COR-L47 (cell line): Measurements from ENCODE around the gene PPCDC.
"Not testable (repeated sequence)": the region's sequence is repeated elsewhere in the genome, so short reads cannot be mapped to it uniquely, and the experiment has no call there.

Source experiments
- DNase-seq: peaks from one replicate; lab custom pipeline; 2025; lab: John Stamatoyannopoulos, UW

PPCDC gene

GRCh38 chr15:75067123-75067830, 43.9 kb downstream of the PPCDC start:
- no peak for DNase-seq

- DNase-seq, result no peak
Observed at GRCh38 chr15:75068748-75069147, 45.4 kb downstream of the PPCDC start.

GRCh38 chr15:75069301-75069925, 46.0 kb downstream of the PPCDC start:
- no peak for DNase-seq

GRCh38 chr15:75070674-75071073, 47.3 kb downstream of the PPCDC start:
- DNase-seq, result no peak

- no peak for DNase-seq
Observed at GRCh38 chr15:75073197-75073596, 49.8 kb downstream of the PPCDC start.

GRCh38 chr15:75076277-75076676, 52.9 kb downstream of the PPCDC start:
- DNase-seq, result no peak

GRCh38 chr15:75077551-75077961, 54.2 kb downstream of the PPCDC start:
- DNase-seq, result not testable (repeated sequence)

GRCh38 chr15:75081150-75081549, 57.8 kb downstream of the PPCDC start:
- DNase-seq, result no peak

GRCh38 chr15:75082689-75083088, 59.3 kb downstream of the PPCDC start:
- DNase-seq, result no peak

- DNase-seq, result not testable (repeated sequence)
Observed at GRCh38 chr15:75085708-75086107, 62.3 kb downstream of the PPCDC start.

- no peak for DNase-seq
Observed at GRCh38 chr15:75089456-75090387, 66.3 kb downstream of the PPCDC start.

- no peak for DNase-seq
Observed at GRCh38 chr15:75090388-75090734, 67.0 kb downstream of the PPCDC start.

GRCh38 chr15:75091814-75092213, 68.4 kb downstream of the PPCDC start:
- no peak for DNase-seq

- not testable (repeated sequence) for DNase-seq
Observed at GRCh38 chr15:75094961-75095478, 71.6 kb downstream of the PPCDC start.

GRCh38 chr15:75095594-75095993, 72.2 kb downstream of the PPCDC start:
- no peak for DNase-seq

GRCh38 chr15:75097939-75098338, 74.5 kb downstream of the PPCDC start:
- DNase-seq, result no peak

GRCh38 chr15:75098404-75098803, 75.0 kb downstream of the PPCDC start:
- DNase-seq, result no peak
